ENCODE data around the gene ADAM19. TPM values are rescaled to one million over a fixed set of nuclear protein-coding genes. Genes with fewer than 3 reads are reported as not detected.

The ADAM19 gene
- total RNA-seq, 1 donor from 2014 or later = 14.1 TPM

DNA sequence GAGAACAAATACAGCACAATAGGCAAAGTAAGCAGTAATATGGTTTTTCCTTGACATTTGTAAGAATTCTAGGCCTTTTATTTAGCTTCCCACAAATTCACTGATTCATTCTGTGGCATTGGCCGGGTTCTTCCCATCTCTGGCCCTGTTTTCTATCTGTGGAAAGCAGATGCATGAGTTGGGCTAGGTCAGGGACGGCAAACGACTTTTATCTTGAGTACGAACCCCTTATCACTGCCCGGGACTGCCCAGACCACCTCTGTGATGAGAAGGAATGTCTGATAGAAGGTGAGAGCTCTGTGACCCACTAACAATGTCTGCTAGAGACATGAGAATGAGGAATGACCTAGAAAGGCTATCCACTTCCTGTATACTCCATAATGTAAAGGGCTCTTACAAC lies 35.4 kb upstream of the ADAM19 start:
- Histone ChIP-seq H3K9me3 (ENCODE audit: control insufficient read depth in 3 of 3, low read length in 3 of 3) (no peaks in the 10 kb centered on the region), H3K9ac (ENCODE audit: low read depth in 1 of 3, low read length in 3 of 3) (no peak overlapping the region), H3K27me3 (ENCODE audit: control insufficient read depth in 3 of 3, insufficient read depth in 3 of 3, low read length in 3 of 3) (no peaks in the 10 kb centered on the region), H3K4me1 (ENCODE audit: control insufficient read depth in 3 of 3, insufficient read depth in 3 of 3, low read length in 3 of 3) (peaks cover 8 to 14% (median 11%) of the 10 kb centered on the region in 3 donors), H3K27ac (ENCODE audit: low read depth, low read length) (no peak overlapping the region), H3K4me3 (ENCODE audit: low read length in 3 of 3) (no peak overlapping the region), H3K36me3 (ENCODE audit: control insufficient read depth in 3 of 3, insufficient read depth in 3 of 3, low read length in 3 of 3) (no peaks in the 10 kb centered on the region)

DNA sequence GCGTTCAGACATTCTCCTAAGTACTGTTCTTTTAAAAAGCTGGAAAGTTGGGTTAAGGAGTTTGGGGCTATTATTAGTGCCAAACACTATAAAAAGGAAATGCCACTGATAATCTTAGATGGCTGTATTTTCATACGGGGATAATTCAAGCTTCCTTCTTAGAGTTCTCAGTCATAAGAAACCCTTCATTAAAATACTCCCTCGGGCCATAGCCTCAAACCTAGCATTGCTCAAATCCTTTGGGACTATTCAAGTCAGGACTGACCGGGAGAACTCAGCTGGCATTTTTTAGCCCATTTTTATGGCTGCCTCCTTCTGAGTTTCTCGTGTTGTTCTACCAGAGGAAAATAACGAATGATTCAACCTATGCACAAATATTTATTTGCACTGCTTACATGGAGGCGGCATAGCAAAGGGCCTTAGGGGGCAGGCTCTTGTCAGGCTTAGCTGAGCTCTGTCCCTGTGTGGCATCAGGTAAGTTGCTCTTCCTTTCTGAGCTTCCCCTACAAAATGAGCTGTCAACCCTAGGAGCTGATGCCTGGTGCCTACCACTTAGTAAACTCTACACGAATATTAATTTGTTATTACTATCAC lies 33.5 kb upstream of the ADAM19 start:
- peaks cover 8 to 14% (median 11%) of the 10 kb centered on the region in 3 donors for H3K4me1 ChIP-seq (ENCODE audit: control insufficient read depth in 3 of 3, insufficient read depth in 3 of 3, low read length in 3 of 3)
- H3K9me3 ChIP-seq (ENCODE audit: control insufficient read depth in 3 of 3, low read length in 3 of 3) = no peaks in the 10 kb centered on the region
- no peaks in the 10 kb centered on the region for H3K27me3 ChIP-seq (ENCODE audit: control insufficient read depth in 3 of 3, insufficient read depth in 3 of 3, low read length in 3 of 3)
- H3K27ac ChIP-seq (ENCODE audit: low read depth, low read length) = no peak overlapping the region
- H3K9ac ChIP-seq (ENCODE audit: low read depth in 1 of 3, low read length in 3 of 3) = no peak overlapping the region
- H3K36me3 ChIP-seq (ENCODE audit: control insufficient read depth in 3 of 3, insufficient read depth in 3 of 3, low read length in 3 of 3) = no peaks in the 10 kb centered on the region
- H3K4me3 ChIP-seq (ENCODE audit: low read length in 3 of 3) = no peak overlapping the region

DNA sequence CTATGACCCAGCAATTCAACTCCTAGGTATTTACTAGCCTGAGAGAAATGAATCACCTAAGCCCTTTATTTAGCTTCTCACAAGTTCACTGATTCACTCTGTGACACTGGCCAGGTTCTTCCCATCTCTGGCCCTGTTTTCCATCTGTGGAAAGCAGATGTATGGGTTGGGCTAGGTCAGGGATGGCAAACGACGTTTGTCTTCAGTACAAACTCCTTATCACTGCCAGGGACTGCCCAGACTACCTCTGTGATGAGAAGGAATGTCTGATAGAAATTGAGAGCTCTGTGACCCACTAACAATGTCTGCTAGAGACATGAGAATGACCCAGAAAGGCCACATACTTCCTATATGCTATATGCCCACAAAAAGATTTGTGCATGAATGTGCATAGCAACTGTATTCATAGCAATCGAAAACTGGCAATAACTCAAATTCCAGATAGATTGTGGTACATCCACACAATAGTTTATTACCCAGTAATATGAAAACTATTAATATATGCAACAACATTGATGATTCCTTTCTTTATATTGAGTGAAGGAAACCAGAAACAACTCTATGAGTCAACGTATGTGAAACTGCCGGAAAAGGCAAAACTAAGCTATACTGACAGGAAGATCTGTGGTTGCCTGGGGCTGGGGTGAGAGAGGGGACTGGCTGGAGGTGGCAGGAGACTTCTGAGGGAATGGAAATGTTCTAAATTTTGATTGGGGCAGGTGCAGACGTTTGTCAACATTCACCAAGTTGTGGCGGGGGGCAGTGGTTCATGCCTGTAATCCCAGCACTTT lies 32.0 kb upstream of the ADAM19 start:
- Histone ChIP-seq H3K9ac (ENCODE audit: low read depth in 1 of 3, low read length in 3 of 3) (no peak overlapping the region), H3K27ac (ENCODE audit: low read depth, low read length) (no peak overlapping the region)

DNA sequence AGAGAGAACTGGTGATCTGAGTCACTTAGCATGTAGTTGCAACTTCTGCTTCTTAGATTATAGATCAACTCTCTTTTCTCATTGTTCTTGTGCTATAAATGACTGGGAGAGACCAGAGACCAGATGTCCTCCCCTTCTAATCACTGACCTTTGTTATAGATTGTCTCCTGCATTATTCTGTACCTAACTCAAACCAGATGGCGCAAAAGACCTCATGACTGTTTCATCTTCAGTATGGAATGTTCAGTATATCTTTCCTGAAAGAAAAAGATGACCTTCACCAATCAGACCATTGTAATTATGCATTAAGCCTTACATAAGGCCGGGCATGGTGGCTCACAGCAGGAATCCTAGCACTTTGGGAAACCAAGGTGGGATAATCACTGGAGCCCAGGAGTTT lies 30.5 kb upstream of the ADAM19 start:
- H3K27ac ChIP-seq (ENCODE audit: low read depth, low read length) = no peak overlapping the region
- no peaks in the 10 kb centered on the region for H3K9me3 ChIP-seq (ENCODE audit: control insufficient read depth in 3 of 3, low read length in 3 of 3)
- H3K9ac ChIP-seq (ENCODE audit: low read depth in 1 of 3, low read length in 3 of 3) = no peak overlapping the region
- H3K4me3 ChIP-seq (ENCODE audit: low read length in 3 of 3) = no peak overlapping the region
- H3K36me3 ChIP-seq (ENCODE audit: control insufficient read depth in 3 of 3, insufficient read depth in 3 of 3, low read length in 3 of 3) = no peaks in the 10 kb centered on the region
- no peaks in the 10 kb centered on the region for H3K4me1 ChIP-seq (ENCODE audit: control insufficient read depth in 3 of 3, insufficient read depth in 3 of 3, low read length in 3 of 3)
- no peaks in the 10 kb centered on the region for H3K27me3 ChIP-seq (ENCODE audit: control insufficient read depth in 3 of 3, insufficient read depth in 3 of 3, low read length in 3 of 3)

More for the DNA sequence above, 32.0 kb upstream of the ADAM19 start:
- Histone ChIP-seq H3K36me3 (ENCODE audit: control insufficient read depth in 3 of 3, insufficient read depth in 3 of 3, low read length in 3 of 3) (no peaks in the 10 kb centered on the region), H3K27me3 (ENCODE audit: control insufficient read depth in 3 of 3, insufficient read depth in 3 of 3, low read length in 3 of 3) (no peaks in the 10 kb centered on the region), H3K9me3 (ENCODE audit: control insufficient read depth in 3 of 3, low read length in 3 of 3) (no peaks in the 10 kb centered on the region), H3K4me1 (ENCODE audit: control insufficient read depth in 3 of 3, insufficient read depth in 3 of 3, low read length in 3 of 3) (peaks cover 8 to 10% (median 9%) of the 10 kb centered on the region in 3 donors), H3K4me3 (ENCODE audit: low read length in 3 of 3) (no peak overlapping the region)

DNA sequence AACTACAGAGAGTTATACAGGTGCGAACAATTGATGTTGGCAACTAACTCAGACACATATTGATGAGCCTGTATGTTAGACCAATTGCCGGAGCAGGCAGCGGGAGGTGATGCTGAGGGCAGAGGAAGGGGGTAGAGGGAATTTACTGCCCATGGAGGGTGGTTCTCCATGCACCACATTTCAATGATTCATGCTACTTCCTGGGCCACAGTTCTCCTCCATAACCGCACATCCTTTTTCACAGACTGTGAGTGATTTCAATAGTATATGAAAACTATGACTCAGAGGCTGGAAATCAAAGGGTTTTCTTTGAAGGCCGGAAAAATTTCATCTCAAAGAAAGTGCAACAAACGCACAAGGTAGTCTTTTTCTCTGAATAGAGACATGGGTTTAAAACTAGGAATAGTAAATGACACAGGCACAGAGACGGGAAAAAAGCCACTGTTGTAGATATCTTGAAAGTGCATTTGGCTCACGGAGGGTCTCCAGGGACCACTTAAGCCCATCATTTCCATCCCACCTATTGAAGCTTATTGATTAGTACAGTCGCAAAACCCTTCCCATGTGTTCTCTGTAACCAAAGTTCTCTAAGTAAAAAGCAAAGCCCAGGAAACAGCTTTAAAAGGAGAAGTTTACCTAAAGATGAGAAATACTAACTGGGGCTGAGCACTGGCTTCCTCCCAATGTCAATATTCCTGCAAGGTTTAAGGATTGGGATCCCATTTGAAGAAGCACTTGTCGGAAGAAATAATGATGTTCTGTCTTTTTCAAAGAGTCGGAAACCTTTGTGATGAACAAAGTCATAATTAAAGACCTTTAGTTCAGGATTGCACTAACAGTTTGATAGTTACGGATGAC lies 28.0 kb upstream of the ADAM19 start:
- Histone ChIP-seq H3K4me3 (ENCODE audit: low read length in 3 of 3) (no peak overlapping the region), H3K9ac (ENCODE audit: low read depth in 1 of 3, low read length in 3 of 3) (no peak overlapping the region), H3K27ac (ENCODE audit: low read depth, low read length) (no peak overlapping the region)

DNA sequence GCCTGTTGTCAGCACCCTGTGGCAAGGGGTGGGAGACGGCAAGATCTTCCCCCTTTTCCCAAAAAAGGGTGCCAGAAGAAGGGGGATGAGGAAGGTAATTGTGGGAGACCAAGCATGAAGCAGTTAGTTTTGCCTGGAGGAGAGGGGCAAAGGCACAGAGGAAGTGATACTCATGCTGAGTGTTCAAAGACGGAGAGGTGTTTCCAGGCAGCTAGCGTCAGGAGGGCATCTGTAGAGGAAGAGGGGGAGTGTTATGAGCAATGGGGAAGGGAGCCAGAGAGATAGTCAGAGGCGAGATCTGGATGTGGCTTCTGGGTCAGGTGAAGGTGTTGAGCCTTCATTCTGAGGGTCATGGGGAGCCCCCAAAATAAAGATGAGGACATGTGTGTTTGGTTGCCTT lies 26.9 kb upstream of the ADAM19 start:
- Histone ChIP-seq H3K27ac (ENCODE audit: low read depth, low read length) (no peak overlapping the region), H3K9ac (ENCODE audit: low read depth in 1 of 3, low read length in 3 of 3) (no peak overlapping the region), H3K9me3 (ENCODE audit: control insufficient read depth in 3 of 3, low read length in 3 of 3) (no peaks in the 10 kb centered on the region), H3K36me3 (ENCODE audit: control insufficient read depth in 3 of 3, insufficient read depth in 3 of 3, low read length in 3 of 3) (no peaks in the 10 kb centered on the region), H3K27me3 (ENCODE audit: control insufficient read depth in 3 of 3, insufficient read depth in 3 of 3, low read length in 3 of 3) (no peaks in the 10 kb centered on the region), H3K4me1 (ENCODE audit: control insufficient read depth in 3 of 3, insufficient read depth in 3 of 3, low read length in 3 of 3) (no peaks in the 10 kb centered on the region), H3K4me3 (ENCODE audit: low read length in 3 of 3) (no peak overlapping the region)

More for the DNA sequence above, 28.0 kb upstream of the ADAM19 start:
- Histone ChIP-seq H3K9me3 (ENCODE audit: control insufficient read depth in 3 of 3, low read length in 3 of 3) (no peaks in the 10 kb centered on the region), H3K27me3 (ENCODE audit: control insufficient read depth in 3 of 3, insufficient read depth in 3 of 3, low read length in 3 of 3) (no peaks in the 10 kb centered on the region), H3K36me3 (ENCODE audit: control insufficient read depth in 3 of 3, insufficient read depth in 3 of 3, low read length in 3 of 3) (no peaks in the 10 kb centered on the region), H3K4me1 (ENCODE audit: control insufficient read depth in 3 of 3, insufficient read depth in 3 of 3, low read length in 3 of 3) (no peaks in the 10 kb centered on the region)

DNA sequence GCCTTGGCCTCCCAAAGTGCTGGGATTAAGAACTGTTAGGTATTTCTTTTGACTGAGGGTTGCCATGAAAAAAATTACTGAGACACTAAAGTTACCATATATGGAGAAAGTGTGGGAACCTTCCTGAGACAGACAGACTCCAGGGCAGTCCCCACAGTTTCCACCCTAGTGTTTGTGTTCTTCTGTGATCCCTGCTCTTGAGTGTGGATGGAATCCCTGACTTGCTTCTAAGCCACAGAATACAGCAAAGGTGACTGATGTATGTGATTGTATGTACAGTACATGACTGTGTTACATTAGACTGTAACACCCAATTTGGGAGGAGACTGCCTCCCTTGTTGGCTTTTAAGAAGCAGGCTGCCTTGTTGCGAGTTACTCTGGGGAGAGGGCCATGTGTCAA lies 24.7 kb upstream of the ADAM19 start:
- no peak overlapping the region for H3K4me3 ChIP-seq (ENCODE audit: low read length in 3 of 3)
- H3K36me3 ChIP-seq (ENCODE audit: control insufficient read depth in 3 of 3, insufficient read depth in 3 of 3, low read length in 3 of 3) = no peaks in the 10 kb centered on the region
- H3K9ac ChIP-seq (ENCODE audit: low read depth in 1 of 3, low read length in 3 of 3) = no peak overlapping the region
- no peak overlapping the region for H3K27ac ChIP-seq (ENCODE audit: low read depth, low read length)
- no peaks in the 10 kb centered on the region for H3K4me1 ChIP-seq (ENCODE audit: control insufficient read depth in 3 of 3, insufficient read depth in 3 of 3, low read length in 3 of 3)
- no peaks in the 10 kb centered on the region for H3K27me3 ChIP-seq (ENCODE audit: control insufficient read depth in 3 of 3, insufficient read depth in 3 of 3, low read length in 3 of 3)
- H3K9me3 ChIP-seq (ENCODE audit: control insufficient read depth in 3 of 3, low read length in 3 of 3) = no peaks in the 10 kb centered on the region

DNA sequence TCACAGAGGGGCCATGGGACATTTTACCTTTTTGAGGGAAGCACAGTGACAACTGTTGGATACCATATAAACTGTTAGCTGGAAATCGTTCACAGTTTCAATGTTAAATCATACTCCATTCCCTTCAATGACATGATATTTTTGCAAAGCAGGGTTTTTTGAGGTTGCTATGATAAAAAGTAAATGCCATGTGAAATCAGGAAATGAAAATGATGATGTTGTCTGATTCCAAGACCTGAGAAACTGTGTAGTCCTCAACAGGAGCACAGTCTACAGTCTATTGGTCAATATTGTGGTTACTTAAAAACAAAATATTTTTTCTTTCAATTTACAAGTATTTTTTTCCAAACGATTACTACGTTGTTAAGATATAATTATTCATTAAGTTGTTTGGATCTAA lies 24.0 kb upstream of the ADAM19 start:
- Histone ChIP-seq H3K27me3 (ENCODE audit: control insufficient read depth in 3 of 3, insufficient read depth in 3 of 3, low read length in 3 of 3) (no peaks in the 10 kb centered on the region), H3K9me3 (ENCODE audit: control insufficient read depth in 3 of 3, low read length in 3 of 3) (no peaks in the 10 kb centered on the region), H3K4me3 (ENCODE audit: low read length in 3 of 3) (no peak overlapping the region), H3K36me3 (ENCODE audit: control insufficient read depth in 3 of 3, insufficient read depth in 3 of 3, low read length in 3 of 3) (no peaks in the 10 kb centered on the region), H3K4me1 (ENCODE audit: control insufficient read depth in 3 of 3, insufficient read depth in 3 of 3, low read length in 3 of 3) (no peaks in the 10 kb centered on the region), H3K27ac (ENCODE audit: low read depth, low read length) (no peak overlapping the region), H3K9ac (ENCODE audit: low read depth in 1 of 3, low read length in 3 of 3) (no peak overlapping the region)

DNA sequence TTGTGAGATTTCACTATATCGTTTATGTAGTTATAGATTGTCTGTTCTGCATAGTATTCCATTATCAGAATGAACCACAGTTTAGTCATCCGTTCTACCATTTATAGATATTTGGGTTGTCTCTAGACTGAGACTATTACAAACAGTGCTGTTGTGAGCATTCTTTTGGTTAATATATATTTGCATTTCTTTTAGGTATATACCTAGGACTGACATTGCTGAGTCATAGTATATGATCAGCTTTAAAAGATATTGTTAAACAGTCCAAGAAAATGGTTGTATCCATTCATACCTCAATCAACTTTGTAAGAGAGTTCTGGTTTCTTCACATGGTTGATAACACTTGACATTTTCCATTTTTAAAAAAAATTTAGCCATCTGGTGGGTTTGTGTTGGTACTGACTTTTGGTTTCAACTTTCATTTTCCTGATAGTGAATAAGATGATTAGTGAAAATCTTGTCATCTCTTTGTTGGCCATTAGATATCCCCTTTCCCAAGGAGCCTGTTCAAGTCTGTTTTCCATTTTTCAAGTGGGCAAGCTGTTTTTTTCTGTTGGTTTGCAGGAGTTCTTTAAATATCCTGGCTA lies 22.9 kb upstream of the ADAM19 start:
- H3K36me3 ChIP-seq (ENCODE audit: control insufficient read depth in 3 of 3, insufficient read depth in 3 of 3, low read length in 3 of 3) = no peaks in the 10 kb centered on the region
- H3K4me1 ChIP-seq (ENCODE audit: control insufficient read depth in 3 of 3, insufficient read depth in 3 of 3, low read length in 3 of 3) = no peaks in the 10 kb centered on the region
- H3K27me3 ChIP-seq (ENCODE audit: control insufficient read depth in 3 of 3, insufficient read depth in 3 of 3, low read length in 3 of 3) = no peaks in the 10 kb centered on the region
- no peaks in the 10 kb centered on the region for H3K9me3 ChIP-seq (ENCODE audit: control insufficient read depth in 3 of 3, low read length in 3 of 3)
- H3K27ac ChIP-seq (ENCODE audit: low read depth, low read length) = no peak overlapping the region
- H3K4me3 ChIP-seq (ENCODE audit: low read length in 3 of 3) = no peak overlapping the region
- no peak overlapping the region for H3K9ac ChIP-seq (ENCODE audit: low read depth in 1 of 3, low read length in 3 of 3)
